GM11168 (cell line): ENCODE results near the gene TRPM2.

Experiments
- in situ Hi-C: fragments of 300-500 bp; cut with MboI; formaldehyde crosslinking; loops from one replicate; pipeline ENCODE4 v1.12.0; 2022; ENCODE audit warnings: low sequenced_read_pairs; ENCODE audit not compliant: unreplicated experiment

Gene TRPM2

DNA sequence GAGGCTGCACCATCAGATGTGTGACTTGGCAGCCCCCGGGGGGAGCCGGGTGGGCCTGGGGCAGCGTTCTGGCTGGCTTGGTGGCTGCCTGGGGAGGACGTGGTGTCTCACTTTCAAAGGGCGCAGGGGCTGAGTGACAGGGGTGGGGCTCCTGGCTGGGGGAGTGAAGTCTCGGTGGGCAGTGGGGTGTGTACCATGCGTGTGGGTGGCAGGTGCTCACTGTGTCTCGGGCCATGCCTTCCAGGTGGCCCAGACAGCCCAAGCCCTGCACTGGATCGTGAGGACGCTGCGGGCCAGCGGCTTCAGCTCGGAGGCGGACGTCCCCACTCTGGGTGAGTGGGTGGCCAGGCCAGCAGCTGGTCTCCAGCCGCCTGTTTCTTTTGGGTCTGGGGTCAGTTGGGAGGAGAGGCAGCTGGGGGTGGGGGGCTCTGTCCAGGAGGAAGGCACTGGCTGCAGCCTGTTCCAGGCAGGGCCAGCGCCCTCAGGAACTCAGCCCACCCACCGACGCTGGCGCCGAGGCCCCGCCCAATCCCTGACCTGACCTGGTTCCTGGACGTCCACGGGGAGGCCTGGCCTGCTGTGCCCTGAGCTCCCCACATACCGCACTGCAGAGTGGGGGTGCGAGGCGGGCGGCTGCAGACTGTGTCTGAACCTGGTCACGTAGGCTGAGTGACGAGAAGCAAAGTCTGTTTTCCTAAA lies 71.3 kb downstream of the TRPM2 start:
- in situ Hi-C loops: no loop called here

DNA sequence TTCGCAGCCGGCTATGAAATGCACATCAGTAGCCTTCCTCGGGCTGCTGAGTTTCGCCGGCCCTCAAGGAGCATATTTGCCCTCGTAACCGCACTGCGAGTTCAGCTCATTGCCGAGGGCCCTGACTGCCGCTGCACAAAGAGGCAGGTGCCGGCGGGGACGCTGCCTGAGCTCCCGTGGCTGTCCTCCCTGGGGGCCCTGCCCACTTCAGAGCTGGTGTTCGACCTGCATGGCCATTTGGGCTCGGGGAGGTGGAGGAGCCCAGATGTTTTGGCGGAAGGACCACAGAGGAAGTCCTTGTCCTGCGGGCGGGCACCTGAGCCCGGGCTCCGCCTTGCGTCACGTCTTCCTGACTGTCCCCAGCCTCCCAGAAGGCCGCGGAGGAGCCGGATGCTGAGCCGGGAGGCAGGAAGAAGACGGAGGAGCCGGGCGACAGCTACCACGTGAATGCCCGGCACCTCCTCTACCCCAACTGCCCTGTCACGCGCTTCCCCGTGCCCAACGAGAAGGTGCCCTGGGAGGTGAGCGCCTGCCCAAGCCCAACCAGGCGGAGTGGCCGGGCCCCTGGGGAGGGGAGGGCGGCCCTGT lies 72.0 kb downstream of the TRPM2 start:
- in situ Hi-C loops: no loop called here

DNA sequence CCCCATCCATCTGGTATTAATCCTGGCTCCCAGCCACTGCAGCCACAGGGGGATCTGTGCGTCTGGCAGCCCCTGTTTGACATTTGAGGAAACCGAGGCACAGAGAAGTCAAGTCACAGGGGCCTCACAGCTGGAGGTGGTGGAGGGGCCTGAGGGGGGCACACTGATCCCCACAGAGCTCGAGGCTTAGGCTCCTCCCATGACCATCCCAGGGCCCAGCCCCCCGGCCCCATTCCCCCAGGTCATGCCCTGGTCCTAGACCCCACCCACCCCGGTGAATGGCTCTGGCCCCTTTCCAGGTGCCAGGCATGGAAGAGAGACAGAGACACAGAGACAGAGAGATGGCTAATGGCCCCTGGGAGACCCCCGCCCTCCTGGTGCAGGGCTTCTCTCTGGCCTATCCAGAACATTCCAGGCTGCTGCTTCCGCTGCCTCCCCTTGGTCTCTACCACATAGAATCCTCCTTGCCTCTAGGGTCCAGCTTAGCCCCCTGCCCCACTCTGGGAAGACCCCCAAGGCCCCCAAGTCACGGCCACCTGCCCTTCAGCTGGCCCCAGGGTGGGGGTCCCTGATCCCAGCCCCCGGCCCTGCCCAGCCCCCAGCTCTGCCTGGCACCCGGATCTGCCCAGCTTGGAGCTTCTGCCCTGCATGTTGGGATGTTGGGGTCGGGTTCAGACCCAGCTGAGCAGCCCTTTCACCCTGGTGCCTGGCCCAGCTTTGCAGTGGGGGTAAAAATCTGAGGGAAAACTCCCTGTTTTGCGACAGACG lies 72.7 kb downstream of the TRPM2 start:
- in situ Hi-C loops: no loop called here

DNA sequence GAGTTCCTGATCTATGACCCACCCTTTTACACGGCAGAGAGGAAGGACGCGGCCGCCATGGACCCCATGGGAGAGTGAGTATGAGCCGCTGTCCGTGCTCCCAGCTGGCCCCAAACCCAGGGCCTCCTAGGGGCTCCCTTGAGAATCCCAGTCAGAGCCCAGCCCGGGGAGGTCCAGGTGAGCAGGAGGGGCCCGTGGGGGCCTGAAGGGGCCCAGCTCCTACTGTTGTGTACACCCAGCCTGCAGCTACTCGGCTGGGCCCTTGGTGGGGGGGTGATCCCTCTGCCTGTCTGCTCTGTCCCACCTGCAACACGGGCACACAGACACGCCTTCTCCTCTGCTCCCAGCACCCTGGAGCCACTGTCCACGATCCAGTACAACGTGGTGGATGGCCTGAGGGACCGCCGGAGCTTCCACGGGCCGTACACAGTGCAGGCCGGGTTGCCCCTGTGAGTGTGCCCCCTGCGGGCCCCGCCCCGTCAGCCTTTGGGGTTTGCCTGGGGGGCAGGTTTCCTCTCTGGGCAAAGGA lies 73.3 kb downstream of the TRPM2 start:
- in situ Hi-C loops: no loop called here

DNA sequence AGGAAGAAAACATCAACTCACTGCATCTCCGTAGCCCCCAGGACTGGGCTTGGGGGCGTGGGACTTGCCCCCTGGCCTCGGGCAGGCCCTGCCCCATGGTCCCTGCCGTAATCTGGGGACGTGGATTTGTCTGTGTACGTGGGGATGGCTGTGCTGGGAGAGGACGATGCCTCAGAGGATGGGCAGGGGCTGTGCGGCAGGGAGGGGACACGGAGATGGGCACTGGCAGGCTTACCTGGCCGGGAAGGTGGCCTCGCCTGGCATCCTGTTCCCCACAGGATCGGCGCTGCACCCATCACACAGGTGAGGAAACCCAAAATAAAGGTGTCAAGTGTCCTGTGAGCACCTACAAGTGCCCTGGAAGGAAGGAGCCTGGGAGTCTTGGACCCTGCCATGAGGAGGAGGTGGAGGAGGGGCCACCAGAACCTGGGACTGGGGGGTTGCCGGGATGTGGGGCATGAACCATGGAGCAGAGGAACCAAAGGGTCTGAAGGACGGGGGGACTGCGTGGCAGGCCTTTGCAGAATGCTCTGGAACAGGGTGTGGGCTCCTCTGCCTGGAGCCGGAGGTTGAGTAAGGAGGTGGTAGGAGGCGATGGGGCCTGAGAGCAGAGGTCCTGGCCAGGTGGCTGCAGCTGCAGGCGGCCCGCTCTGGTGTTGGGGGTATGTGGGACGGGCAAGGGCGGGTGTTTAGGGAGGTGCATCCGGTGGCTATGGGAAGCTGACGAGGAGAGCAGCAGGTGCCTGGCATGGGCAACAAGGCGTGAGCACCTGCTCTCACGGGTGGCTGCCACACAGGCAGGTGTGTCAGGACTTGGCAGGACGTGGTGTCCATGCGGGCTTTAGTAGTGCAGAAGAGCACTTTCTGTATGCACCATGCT lies 74.1 kb downstream of the TRPM2 start:
- in situ Hi-C loops: no loop called here

DNA sequence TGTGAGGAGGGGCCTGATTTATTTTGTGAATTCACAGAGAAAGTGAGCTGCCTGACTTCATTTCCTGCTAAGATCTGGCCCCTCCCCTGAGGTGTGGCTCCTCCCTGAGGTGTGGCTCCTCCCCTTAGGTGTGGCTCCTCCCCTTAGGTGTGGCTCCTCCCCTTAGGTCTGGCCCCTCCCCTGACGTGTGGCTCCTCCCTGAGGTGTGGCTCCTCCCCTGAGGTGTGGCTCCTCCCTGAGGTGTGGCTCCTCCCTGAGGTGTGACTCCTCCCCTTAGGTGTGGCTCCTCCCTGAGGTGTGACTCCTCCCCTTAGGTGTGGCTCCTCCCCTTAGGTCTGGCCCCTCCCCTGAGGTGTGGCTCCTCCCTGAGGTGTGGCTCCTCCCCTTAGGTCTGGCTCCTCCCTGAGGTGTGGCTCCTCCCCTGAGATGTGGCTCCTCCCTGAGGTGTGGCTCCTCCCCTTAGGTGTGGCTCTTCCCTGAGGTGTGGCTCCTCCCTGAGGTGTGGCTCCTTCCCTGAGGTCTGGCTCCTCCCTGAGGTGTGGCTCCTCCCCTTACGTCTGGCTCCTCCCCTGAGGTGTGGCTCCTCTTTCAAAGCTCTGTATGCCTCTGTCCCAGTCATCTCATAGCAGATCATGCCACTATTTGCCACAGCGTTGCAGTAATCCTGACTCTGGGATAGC lies 75.0 kb downstream of the TRPM2 start:
- in situ Hi-C loops: no loop called here

DNA sequence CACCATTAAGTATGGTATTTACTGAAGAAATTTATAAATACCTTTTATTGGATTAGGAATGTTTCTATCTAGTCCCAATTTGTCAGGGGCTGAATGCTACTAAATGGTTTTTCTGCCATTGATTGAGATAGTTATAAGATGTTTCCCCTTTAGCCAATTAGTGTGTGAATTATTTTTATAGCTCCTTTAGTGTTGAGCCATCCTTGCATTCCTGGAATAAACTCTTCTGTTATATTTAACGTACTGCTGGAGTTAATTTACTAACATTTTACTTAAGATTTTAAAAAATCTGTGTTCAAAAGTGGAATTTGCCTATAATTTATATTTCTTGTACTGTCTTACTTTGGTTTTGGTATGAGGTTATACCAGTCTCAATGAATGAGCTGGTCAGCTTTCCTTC lies 76.5 kb downstream of the TRPM2 start:
- in situ Hi-C loops: no loop called here

DNA sequence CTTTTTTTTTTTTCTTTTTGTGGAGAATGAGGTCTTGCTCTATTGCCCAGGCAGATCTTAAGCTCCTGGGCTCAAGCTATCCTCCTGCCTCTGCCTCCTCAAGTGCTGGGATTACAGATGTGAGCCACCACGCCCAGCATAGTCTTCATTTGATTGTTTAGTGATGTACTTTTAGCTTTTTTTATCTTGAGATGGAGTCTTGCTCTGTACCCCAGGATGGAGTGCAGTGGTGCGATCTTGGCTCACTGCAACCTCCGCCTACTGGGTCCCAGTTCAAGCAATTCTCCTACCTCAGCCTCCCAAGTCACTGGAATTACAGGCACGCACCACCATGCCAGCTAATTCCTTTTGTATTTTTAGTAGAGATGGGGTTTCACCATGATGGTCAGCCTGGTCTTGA lies 77.9 kb downstream of the TRPM2 start:
- in situ Hi-C loops: no loop called here

DNA sequence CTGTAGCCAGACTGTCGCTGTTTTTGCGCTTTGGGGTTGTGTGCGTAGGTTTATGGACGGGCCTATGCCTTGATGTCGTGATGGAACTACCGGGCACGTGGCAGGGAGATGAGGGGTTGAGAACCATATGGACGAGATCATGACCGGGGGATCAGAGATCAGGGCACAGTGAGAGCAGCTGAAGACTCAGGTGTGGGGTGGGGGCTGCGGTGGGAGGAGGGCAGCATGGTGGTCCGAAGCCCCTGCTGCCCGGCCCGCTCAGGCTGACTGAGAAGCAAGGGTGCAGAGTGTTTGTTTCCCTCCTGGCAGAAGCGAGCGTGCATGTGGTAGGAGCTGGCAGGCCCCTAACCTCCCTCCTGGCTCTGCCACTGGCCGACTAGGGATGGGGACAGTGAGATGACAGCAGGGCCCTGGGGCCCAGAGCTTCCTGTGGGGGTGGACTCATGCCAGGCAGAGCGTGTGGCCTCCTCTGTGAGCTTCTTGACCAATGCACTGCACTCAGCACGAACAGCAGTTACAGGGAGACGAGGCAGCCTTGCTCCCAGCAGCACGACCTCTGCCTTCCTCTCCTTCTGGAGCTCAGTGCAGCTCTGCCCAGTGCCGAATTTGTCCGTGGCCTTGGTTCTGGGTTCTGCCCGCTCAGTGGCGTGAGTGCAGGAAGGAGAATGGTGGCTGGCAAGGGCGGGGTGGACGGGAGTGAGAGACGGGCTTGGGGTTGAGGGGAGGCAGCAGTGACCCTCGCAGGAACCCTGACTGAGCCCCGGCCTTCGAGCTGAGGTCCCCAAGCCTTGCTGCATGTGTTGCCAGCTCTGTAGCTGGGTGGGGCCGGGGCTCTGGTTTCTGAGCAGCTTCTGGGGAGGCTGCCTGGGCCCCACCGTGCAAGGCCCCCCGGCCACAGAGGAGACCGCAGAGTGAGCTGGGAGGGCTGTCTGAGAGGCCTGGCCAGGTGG lies 79.7 kb downstream of the TRPM2 start:
- in situ Hi-C loops: no loop called here

DNA sequence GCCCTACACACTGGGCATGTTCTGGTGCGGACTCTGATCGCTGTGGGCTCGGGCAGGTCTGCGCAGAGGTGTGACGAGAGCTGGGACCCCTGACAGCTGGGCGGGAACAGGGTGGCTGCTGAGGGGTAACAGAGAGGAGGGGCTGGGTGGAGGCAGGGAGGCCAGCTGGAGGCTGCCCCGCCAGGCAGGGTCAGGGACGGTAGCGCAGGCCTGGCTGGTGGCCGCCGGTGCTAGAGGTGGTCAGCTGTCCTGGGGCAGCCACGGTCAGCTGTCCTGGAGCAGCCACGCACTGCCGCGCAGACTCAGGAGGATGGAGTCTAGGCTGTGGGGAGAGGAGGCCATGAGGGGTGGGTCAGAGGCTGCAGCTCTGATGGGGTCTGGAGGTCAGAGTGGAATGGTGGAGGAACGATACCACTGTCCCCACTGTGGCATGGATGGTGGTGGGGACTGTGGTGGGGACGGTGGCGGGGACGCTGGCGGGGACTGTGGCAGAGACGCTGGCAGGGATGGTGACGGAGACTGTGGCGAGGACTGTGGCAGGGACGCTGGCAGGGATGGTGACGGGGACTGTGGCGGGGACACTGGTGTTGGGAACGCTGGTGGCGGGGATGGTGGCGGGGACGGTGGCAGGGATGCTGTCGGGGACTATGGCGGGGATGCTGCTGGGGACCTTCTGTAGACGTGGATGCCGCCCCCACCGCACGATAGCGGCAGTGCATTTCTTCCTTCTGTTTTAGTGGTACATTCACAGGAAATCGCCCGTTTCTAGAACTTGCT lies 80.6 kb downstream of the TRPM2 start:
- in situ Hi-C loops: no loop called here

DNA sequence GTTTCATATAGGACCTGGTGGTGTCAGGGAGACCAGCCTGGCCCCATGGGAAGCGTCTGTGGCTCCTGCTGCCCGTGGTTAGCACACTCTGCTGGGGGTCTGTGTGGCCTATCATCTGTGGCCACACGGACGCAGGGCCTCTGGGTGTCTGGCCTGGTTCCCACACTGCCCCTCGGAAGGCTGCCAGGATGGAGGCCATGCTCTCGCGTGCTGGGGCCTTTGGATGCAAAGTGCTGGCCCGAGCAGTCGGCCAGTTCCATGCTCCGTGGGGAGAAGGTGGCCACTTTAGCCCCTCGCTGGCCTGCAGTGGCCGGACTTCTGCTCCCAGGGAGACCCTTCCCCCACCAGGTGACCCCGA lies 81.1 kb downstream of the TRPM2 start:
- in situ Hi-C loops: no loop called here

DNA sequence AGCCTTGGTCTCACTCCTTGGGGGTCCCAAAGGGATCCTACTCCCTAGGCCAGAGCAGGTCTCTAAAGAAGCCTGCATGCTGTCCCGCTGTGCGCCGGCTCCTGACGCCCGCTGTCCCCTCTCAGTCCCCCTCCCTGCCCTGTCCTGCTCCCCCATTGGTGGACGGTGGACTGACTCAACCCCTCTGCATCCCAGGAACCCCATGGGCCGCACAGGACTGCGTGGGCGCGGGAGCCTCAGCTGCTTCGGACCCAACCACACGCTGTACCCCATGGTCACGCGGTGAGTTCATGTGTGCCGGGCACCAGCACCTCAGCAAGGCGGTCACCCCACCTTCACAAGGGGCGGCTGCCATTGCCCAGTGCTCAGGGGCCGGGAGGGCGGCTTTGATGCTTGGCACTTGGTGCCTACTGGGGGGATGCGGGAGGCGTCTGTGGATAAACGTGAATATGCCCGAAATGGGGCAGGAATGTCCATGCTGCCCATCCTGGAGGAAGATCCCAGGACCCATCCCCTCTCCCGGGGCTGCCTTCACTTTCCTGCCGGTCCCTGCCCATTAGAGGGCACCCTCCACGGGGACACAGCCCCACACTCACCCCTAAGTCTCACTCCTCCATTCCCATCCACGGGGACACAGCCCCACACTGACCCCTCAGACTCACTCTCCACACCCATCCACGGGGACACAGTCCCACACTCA lies 81.7 kb downstream of the TRPM2 start:
- in situ Hi-C loops: no loop called here

DNA sequence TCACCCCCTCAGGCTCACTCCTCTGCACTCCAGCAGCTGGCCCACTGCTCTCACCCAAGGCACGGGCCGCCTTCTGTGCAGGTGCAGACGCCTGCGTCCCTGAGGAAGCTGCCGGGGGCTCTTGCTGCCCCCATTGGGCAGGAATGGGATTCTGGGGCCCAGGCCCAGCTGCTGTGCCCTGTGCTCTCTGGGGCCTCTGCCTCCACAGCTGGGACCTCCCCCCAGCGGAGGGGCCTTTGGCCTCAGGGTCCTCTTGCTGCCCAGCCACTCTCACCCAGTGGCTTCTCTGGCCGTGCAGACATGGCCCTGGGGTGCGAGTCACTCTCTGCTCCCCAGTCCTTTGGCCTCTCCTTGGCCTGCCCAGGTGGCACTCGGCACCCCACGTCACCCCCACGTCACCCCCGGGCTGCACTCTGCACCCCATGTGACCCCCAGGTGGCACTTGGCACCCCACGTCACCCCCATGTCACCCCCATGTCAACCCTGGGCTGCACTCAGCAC lies 82.7 kb downstream of the TRPM2 start:
- in situ Hi-C loops: no loop called here

DNA sequence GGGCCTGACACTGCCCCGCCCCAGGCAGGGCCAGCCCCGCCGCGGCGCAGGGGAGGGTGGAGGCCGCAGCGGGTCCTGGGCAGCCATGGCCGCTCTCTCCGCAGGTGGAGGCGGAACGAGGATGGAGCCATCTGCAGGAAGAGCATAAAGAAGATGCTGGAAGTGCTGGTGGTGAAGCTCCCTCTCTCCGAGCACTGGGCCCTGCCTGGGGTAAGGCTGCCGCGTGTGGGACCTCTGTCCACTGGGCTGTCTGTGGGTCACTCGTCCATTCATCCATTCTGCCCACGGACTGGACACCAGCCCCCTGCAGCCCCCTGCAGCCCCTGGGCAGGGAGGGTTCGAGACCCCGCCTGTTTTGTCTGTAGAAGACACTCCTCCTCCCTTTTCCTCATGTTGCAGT lies 83.5 kb downstream of the TRPM2 start:
- in situ Hi-C loops: no loop called here

DNA sequence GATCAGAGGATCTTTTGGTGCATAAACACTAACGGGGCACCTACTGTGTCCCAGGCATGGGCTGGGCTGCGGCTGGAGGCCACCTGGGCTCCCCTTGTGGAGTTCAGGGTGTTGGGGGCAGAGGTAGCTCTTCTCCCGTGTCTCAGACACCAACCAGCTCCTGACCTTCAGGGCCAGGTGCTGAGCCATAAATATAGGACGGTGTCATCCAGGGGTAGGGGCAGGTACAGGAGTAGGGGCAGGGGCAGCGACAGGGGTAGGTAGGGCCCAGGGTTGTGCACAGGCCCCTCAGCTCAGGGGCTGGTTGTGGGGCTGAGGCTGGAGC lies 83.9 kb downstream of the TRPM2 start:
- in situ Hi-C loops: no loop called here

DNA sequence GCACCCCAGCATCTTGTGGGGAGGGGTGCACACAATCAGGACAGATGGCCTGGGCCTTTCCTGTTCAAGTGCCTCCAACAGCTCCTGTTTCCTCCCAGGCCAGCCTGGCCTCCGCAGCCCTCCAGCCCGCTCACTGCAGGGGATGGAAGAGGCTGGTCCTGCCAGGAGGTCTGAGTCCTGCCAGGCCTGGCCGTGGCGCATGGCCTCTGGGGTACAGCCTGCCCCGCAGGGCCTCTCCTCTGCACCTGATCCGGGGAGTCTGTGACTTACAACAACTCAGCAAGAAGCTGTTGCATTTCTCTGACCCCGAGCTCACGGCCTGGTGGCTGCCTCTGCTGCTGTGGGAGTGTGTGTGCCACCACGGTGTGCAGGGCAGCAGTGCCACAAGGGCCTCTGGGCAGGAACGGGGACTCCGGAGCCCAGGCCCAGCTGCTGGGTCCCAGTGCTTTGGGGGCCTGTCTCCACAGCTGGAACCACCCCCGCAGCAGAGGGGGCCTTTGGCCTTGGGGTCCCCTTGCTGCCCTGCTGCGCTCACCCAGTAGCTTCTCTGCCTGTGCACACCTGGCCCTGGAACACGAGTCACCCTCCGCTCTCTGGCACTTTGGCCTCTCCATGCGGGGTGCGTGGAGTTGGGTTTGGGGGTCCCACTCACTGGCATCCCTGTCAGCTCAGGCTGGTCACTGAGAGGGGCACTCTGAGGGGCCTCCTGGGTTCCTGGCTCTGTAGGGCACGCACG lies 84.4 kb downstream of the TRPM2 start:
- in situ Hi-C loops: no loop called here
